AML-193 (cell line): ENCODE results near the gene TCIRG1.
A peak's percentile ranks its signal among the peaks of the same experiment; 100 is the strongest.

Experiments
- DNase-seq, 2 experiments: peaks; one replicate each; lab custom pipeline; 2025; lab: John Stamatoyannopoulos, UW

TCIRG1 gene

DNA sequence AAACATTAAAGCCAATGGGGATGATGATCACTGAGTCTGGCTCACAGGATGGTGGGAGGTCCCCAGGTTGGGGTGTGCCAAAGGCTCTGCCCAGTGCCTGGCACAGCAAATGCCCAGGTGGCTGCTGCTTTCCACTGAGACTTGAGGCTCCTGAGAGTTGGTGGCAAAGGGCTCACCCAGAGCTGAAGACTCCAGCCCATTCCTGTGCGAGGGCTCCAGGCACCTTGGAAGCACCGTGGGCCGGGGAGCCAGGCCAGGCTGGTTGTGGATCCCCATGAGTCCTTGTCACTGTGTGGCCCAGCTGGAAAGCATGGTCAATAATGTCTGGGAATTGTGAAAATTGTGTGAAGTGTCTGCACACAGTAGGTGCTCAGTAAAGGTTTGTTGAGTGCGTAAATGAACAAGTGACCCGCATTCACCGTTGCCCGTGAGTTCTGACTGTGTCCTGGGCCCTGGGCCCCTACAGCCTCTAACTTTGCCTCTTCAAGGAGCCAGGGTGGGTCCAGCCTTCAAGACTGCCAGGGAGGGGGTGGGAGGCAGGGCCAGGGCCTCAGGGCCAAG lies 32.1 kb upstream of the TCIRG1 start:
- no peak for DNase-seq

DNA sequence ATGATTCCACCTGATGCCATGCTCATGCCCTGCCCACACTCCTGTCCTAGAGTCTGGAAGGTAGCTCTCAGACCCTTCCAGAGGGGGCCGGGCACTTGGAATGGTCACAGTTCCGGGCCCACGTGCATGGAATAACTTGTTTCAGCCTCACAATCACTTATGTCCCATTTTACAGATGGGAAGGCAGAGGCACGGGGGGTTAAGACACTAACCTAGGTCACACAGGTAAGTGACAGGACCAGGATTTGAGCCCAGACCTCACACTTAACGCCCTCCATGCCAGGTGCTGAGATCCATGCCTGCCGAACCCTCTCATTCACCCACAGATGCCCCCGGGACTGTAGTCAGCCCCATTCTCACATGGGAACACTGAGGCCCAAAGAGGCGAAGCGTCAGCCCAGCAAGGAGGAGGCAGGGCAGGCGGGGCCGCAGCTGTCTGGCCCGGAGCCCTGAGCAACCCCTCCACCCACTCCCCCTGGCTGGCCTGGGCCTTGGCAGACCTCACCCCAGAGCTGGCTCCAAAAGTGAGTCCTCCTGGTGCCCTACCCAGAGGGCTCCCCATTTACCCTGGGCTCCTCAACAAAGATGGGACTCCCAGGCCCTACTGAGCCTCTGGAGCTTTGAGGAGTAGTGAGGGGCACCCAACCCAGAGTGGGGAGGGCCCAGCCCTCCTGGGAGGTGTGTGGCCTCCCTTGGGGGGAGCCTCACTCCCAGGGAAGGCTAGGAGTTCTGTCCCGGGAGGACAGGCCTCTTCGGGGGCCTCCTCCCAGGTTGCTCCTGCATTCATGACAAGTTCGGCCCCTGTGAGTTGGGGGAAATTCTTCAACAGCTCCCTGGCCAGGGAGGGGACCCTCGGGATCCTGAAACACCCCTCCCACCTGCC lies 31.1 kb upstream of the TCIRG1 start:
- DNase-seq, result no peak

DNA sequence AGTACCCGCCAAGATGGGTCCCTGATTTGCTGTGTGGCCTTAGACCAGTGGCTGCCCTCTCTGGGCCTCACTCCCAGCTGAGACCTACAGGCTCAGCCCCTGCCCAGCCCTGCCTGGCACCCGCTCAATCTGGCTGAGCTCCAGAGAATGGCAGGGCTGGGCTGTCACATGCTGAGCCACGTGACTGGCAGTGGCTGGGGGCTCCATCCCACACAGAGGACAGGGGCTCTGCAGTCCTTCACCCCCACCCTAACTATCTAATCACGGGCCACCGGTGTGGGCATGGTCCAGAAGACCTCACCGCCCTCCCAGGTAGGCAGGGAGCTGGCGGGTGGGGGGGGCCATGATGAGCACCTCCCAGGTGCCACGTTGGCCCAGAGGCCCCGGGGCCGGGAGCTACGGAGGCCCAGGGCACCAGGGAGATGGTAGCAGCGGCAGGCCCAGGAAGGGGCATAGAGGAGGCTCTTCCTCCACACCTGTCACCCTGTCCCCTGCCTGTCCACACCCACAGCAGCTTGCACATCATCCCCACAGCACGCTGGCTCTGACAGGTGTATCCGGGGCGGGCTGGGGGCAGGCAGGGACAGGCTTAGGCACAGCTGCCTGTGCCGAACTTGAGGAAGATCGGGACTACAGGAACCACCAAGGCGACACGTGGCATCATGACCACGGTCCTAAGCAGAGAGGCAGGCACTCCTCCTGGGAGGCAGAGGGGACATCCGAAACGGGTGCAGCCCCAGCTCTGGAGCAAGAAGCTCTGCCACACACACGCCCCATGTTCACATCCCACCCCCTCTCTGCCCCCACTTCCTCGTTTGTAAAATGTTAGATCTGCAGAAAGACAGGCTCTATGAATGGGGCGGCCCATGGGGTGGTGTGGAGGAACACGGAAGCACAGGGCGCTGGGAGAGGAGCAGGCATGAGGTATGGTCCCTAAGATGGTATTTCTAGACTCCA lies 30.2 kb upstream of the TCIRG1 start:
- DNase-seq, result no peak

DNA sequence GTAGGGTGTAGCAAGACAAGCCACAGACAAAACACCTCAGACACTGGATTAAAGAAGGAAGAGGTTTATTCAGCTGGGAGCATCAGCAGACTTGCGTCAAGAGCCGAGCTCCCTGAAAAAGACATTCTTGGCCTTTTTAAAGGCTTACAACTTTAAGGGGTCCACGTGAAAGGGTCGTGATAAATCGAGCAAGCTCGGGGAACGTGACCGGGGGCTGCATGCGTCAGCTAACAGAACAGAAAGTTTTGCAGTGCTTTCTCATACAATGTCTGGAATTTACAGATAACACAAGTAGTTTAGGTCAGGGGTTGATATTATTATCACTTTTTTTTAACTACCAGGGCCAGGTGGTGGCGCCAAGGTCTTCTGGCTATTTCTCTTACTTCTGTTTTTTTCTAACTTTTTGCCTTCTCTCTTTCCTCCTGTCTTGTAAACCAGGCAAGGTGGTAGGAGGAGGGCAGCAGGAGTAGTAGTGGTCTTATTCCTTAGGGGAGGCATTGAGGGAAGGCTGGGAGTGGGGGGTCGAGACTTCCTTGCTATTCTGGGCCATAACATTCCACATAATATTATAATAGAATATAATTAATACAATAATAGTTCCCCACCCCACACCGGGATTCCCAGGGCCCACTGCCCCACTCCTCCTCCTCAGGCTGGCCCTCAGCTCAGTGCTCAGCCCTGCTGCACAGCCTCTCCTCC lies 29.3 kb upstream of the TCIRG1 start:
- peak; percentile 72 to 80 for DNase-seq

DNA sequence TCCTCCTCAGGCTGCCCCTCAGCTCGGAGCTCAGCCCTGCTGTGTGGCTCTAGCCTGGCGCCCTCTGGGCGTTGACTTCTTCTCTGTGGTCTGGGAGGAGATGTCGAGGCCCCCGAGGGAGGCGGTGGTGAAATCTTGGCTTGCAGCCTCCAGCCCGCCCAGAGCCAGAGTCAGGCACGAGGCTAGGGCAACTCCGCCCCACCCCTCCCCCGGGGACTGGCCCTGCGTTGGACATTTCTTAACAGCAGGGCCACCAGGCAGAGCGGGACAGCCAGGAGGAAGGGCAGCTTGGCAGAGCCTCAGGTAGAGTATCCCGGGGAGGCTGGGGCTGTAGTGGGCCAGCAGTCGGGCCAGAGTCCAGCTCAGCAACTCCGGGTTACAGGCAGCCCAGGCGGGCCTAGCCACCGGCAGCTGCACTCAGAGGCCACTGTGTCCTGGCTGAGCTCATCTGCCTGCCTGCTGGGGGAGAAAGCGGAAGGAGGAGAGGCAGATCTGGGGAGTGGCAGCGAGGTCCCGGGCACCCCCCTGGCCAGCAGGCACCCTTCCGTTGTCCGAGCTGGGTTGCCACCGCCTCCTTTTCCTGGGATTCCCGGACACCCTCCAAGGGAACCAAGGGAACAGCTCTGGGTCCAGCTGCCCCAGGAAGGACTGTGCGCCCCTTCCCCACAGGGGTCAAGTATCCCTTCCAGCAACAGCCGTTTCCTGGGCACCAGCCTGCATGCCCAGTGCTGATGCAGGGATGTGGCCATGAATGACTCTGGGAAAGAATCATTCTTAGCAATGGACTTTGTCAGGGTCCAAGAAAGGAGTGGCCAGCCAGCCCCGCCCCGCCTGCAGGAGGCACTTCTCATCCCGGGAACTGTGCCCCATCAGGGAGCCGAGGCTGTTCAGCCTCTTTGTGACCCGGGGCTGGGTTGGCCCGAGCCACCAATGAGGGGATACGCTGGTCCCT lies 28.5 kb upstream of the TCIRG1 start, which contains the start of gene ALDH3B1:
Gene ALDH3B1, plus strand, starts transcription at position 238 of the 952 bp plus-strand sequence. CDS start 4,971 bp downstream, outside the sequence.
- DNase-seq, result peak; percentile 91 to 95

DNA sequence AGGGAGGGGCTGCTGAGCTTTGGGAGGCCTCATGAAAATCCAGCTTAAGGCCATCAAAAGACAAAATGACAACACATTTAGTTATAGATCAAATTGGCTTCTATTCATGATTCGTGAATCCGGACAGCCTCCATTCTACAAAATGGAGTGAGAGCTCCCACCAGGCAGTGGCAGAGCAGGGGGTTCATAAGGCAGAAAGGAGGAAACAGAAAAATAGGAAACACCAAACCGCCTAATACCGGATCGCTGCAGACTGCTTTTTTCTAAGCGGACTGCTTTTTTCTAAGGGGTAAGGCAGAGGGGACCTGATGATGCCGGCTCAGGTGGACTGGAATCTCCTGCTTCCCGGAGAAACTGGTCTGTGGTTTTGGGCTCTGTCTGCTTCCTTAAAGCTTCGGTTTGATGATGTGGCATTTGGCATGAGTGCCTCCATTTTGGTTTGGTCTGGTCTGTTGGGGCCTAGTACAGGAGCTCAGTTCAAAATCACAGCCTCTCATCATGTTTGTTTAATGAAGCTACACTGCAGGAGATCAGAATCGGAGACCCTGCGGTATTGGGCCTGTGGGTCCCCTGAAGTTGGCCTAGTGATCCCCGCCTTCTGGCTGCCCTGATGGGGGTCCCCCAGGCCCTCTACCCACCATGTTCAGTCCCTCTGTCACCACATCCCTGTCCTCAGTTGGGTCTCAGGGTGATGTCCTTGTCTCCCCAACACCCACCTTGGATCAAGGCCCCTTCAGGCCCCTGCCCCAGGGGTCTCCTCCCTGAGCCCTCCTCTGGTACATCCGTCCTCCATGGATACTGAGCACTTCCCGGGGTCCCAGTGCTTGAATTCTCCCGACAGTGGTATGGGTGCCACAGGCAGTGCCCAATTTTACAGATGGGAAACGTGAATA lies 27.5 kb upstream of the TCIRG1 start:
- peak; percentile 22 to 47 for DNase-seq

DNA sequence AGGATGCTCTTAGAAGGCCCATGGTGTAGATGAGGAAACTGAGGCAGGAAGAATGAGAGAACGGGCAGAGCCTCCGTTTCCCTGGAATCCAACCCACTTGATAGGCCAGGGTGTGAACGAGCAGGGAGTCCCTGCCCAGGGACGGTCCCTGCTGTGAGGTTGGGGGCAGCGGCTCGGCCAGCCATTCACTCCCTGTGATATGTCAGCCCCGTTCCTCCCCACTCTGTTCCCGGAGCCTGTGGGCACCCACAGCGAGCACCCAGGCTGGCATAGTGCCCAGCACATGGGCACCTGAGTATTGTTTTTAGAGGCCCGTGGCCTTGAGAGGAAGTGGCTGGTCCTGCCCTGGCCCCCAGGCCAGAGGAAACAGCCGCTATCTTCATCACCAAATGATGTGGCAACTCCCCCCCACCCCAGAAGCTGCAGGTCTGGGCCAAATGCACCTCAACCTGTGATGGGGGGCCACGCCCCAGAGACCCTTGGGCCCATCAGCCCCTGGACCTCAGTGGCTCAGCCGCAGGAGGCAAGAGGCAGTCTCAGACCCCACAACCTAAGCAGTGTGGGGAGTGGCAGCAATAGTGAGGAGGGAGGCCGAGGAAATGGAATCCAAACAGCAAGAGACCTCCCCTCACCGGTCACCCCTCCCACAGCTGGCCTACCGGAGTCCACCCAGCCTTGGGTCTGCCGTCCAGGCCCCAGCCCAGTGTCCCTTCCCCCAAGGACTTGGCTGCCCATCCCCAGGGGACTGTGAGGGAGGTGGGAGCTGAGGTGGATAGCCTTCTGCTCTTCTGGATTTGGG lies 26.6 kb upstream of the TCIRG1 start:
- DNase-seq, result peak; percentile 28 to 38

DNA sequence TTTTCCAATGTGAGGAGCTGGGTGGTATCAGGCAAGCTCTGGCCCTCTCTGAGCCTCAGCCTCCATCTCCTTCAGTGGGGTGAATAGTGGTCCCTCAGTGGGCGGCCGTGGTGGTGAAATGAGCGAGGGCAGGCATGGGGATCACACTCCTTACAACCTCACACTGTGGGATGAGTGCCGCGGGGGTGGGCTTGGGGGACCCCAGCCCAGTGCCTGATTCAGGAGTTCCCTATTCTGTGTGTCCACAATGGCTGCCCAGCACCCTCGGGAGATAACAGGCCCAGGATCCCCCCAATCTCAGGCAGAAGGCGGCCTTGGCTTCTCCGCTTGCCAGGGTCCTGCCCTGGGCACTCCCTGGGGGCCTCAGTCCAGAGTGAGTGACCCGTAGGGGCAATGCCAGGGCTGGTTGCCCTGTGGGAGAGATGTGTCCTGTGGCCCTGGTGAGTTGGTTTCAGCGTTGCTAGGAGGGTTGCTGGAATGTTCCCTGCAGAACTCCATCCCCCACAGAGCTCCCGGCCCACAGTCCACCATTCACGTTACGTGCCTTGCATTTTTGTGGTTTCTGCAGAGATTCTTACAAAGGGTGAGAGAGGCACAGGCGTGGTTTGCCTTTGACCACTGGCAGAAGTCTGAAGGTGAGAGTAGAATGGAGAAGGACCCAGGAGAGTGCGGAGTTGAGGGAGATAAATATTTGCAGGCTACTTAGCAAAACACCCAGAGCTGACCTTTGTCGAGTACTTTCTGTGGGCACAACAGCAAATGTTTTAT lies 25.8 kb upstream of the TCIRG1 start:
- no peak for DNase-seq

DNA sequence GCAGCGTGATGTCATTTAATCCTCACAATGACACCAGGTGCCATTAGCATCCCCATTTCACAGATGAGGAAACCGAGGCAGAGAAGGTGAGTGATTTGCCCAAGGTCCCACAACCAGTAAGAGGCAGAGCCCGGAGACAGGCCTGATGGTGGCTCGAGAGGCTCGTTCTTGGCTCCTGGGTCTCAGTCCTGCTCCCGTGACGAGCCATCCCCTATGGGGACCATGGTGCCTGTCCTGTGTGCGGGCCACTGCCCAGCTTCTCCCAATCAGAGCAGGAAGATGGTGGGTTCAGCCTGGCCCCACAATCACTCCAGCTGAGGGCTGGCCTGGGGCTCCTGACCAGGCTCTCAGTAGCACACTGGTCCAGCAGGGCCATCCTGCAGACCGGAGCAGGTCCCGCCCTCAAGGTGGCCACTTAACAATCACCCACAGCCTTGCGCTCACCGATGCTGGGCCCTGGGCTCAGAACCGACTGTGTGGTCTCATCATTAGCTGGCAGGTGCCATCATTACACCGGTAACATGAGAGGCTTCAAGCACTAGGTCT lies 25.1 kb upstream of the TCIRG1 start:
- DNase-seq, result no peak

DNA sequence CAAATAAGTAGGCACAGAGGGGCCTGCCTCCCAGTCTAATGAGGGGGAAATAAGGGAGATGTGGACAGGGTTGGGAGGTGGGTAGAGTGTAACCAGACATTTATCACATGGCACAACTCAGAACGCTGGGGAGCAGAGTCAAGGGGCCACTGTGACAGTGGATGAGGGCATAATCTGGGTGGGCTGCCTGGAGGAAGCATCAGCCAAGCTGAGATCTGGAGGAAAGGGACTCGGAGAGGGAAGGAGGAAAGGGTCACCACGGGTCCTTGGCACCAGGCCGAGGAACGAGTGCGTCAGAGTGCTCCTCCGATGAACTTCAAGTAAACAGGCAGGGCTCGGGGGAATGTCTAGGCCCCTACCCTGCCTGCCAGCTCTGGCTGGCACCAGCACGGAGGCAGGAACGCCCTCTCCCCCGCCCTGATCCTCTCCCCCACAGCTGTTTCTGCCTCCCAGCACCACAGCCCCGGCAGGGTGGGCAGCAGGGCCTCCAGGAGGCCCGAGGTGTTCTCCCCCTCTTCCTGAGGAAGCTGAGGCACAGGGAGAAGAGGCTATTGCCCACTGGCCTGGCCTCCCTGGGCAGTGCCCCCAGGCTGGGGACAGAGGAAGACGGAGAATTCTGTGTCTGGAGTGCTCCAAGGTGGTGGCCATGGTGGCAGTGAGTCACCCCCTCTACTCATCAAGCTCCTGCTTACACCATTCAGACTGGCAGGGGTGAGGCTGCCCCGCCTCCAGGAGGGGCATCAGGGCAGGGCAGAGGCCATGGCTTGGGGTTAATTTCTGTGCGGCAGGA lies 24.5 kb upstream of the TCIRG1 start:
- DNase-seq, result no peak

DNA sequence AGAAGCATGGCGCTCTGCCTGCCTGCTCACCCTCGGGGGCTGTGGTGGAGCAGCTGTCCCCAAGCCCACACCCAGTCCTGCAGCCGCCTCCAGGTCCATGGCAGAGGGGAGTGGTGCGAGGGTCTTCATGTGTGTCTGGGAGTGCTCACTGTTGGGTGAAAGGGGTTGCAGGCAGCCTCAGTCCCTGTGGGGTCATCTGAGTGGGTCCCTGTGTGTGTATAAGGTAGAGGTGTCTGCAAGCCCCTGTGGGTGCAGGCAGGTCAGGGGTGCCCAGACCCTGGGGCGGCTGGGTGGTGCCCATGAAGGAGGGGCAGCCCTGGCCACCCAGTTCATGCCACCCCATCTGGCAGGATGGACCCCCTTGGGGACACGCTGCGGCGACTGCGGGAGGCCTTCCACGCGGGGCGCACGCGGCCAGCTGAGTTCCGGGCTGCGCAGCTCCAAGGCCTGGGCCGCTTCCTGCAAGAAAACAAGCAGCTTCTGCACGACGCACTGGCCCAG lies 23.8 kb upstream of the TCIRG1 start:
- no peak for DNase-seq

DNA sequence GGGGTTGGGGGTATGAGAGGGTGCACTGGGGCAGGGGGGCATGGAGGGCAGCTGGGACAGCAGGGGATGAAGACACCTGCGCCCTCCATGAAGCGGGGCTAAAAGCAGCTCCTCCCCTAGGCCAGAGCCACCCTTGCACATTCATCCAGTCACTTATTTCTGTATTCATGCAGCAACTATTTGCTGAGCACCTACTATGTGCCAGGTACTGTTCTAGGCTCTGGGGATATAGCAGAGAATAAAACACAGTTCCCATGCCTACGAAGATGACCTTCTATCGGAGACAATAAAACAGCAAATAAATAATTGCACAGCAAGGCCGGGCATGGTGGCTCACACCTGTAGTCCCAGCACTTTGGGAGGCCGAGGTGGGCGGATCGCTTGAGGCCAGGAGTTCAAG lies 23.4 kb upstream of the TCIRG1 start:
- DNase-seq, result no peak

DNA sequence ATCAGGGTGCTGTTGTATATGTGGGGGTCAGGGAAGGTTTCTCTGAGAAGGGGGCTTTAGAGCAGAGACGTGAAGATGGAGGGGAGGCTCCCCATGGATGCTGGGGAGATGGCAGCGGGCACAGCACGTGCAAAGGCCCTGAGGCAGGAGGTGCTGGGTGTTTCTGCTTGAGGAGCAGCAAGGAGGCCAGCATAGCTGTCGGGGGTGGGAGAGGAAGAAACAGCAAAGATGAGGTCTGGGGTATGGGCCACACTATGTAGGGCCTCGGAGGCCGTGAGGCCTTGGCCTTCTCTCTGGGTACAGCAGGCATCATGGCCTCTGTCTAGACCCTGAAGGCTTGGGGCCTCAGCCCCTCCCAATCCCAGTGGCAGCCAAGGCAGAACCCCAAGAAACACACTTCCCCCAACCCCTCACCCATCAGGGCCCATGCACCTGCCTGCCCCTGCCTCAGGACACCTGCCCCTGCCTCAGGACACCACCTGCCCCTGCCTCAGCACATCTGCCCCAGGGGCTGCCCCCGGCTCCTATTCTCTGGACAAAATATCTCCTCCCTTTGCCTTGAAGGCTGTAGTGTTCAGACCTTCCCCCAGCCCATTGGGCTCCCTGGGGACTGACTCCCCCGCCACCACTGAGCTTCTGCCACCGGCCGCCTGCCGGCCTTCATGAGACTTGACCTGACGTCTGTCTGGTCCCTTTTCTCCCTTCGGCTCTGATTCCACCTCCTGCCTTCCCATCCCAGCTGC lies 22.5 kb upstream of the TCIRG1 start:
- DNase-seq, result no peak

DNA sequence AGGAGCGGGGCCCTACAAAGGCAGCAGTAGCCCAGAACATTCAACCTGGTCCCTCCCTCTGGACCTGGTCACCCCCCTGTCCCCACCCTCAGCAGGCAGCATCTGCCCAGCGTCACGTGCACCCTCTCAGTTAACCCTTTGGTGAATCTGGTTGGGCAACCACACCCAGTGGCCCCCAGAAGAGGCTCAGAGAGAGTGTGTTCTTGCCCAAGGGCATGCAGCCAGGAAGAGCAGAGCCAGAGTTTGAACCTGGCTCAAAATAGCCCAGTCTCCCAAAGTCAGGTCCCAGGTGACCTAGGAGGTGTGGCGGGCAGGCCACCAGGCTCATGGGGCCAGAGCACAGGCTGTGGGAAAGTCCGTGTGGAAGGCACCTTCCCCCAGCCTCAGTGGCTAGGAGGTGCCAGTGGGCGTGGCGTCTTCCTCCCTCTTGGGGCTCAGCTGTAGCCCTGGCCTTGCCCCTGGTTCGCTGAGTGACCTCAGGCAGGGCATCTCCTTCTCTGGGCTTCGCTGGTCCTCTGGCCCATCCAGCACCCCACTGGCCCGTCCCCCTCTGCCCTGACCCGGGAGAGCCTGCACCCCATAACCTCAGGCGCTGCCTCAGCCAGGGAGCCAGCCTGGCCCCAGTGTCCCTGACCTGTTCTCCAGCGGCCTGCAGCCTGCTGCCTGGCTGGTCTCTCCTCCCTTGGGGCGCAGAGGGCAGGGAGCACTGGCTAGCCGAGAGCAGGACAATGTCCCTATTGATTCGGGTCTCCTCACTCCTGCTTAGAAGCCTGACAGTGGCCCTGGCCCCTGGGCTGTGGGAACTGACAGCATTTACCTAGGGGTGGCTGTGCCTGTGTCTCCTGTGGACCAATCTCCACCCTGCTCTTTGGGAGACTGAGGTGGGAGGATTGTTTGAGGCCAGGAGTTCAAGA lies 21.7 kb upstream of the TCIRG1 start:
- no peak for DNase-seq
